Measurements from ENCODE around the gene RAB28. TPM values are rescaled to one million over a fixed set of nuclear protein-coding genes. Genes with fewer than 3 reads are reported as not detected.

RAB28 gene
- total RNA-seq, 1 experiment from 2014 or later, result 19.8 TPM

DNA sequence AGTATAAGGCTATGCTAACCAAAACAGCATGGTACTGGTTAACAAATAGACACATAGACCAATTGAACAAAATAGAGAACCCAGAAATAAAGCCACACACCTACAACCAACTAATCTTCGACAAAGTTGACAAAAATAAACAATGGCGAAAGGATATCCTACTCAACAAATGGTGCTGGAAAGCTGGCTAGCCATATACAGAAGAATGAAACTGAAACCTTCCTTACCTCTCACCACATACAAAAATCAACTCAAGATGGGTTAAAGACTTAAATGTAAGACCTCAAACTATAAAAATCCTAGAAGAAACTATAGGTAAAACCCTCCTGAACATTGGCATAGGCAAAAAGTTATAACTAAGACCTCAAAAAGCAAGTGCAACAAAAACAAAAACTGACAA is 47.2 kb downstream of the RAB28 start:
- Histone ChIP-seq H3K23me2 (ENCODE audit: insufficient read length, low read depth, low read length, poor library complexity, severe bottlenecking) (no peaks in the 10 kb centered on the region), H3K23ac (ENCODE audit: insufficient read length, low read depth, low read length) (no peak overlapping the region), H4K8ac (replicated peaks; ENCODE audit: insufficient read length, low read depth, low read length) (no peak overlapping the region), H3K27ac (ENCODE audit: insufficient read length, low read depth, low read length) (no peak overlapping the region), H4K91ac (ENCODE audit: insufficient read length, low read depth, low read length) (no peak overlapping the region), H3K79me1 (ENCODE audit: insufficient read depth, low read depth, low read length, poor library complexity, severe bottlenecking) (no peaks in the 10 kb centered on the region), H3K9me3 (ENCODE audit: control insufficient read depth, low read depth, low read length) (no peaks in the 10 kb centered on the region), H2BK15ac (ENCODE audit: low read depth, low read length) (no peak overlapping the region), H3K9ac (ENCODE audit: extremely low read depth, insufficient read length, low read length) (no peak overlapping the region), H3K18ac (ENCODE audit: insufficient read length, low read depth, low read length) (no peak overlapping the region), H2BK120ac (ENCODE audit: low read depth, low read length, poor library complexity, severe bottlenecking) (no peak overlapping the region), H3K4me1 (ENCODE audit: insufficient read depth, low read length) (no peaks in the 10 kb centered on the region; the same call in 1 of the 2 replicates), H2AK5ac (ENCODE audit: insufficient read length, low read length) (no peak overlapping the region), H3T11ph (ENCODE audit: low read length) (no peak overlapping the region), H2BK12ac (ENCODE audit: insufficient read length, low read depth, low read length) (no peak overlapping the region), H3K27me3 (ENCODE audit: insufficient read depth, low read length) (no peaks in the 10 kb centered on the region), H3K79me2 (ENCODE audit: insufficient read depth, low read length) (no peaks in the 10 kb centered on the region), H2BK5ac (ENCODE audit: insufficient read length, low read length) (no peak overlapping the region), H3K4ac (ENCODE audit: low read depth, low read length) (no peak overlapping the region), H4K5ac (ENCODE audit: insufficient read length, low read depth, low read length) (no peak overlapping the region), H3K4me2 (ENCODE audit: insufficient read depth, insufficient read length, low read length) (no peak overlapping the region), H4K20me1 (ENCODE audit: control insufficient read depth, insufficient read depth, insufficient read length) (no peaks in the 10 kb centered on the region), H3K14ac (ENCODE audit: insufficient read depth, low read length) (no peak overlapping the region), H2AFZ (ENCODE audit: low read length) (no peak overlapping the region), H3K56ac (ENCODE audit: insufficient read length, low read depth, low read length) (no peak overlapping the region), H2BK20ac (ENCODE audit: low read depth, low read length, poor library complexity, severe bottlenecking) (no peak overlapping the region)
- Mint-ChIP-seq H3K4me1 (peaks cover 15 to 18% of the 10 kb centered on the region in 2 experiments), H3K27me3 (ENCODE audit: low read depth) (no peaks in the 10 kb centered on the region), H3K27ac (no peak overlapping the region), H3K9me3 (peaks cover 8 to 20% of the 10 kb centered on the region in 2 experiments; a peak in 4 of 5 replicates), H3K36me3 (ENCODE audit: insufficient read depth in 1 of 3, low read depth in 3 of 3) (peaks cover 14 to 31% (median 15%) of the 10 kb centered on the region in 3 experiments), H3K4me3 (no peak overlapping the region)
- WGBS (ENCODE audit: extremely low coverage, insufficient read length, low lambda C conversion rate), result no CpG with 5 or more reads among the region's 2 CpGs
- DNase-seq, result no peak
- TF ChIP-seq, protein P1, sequence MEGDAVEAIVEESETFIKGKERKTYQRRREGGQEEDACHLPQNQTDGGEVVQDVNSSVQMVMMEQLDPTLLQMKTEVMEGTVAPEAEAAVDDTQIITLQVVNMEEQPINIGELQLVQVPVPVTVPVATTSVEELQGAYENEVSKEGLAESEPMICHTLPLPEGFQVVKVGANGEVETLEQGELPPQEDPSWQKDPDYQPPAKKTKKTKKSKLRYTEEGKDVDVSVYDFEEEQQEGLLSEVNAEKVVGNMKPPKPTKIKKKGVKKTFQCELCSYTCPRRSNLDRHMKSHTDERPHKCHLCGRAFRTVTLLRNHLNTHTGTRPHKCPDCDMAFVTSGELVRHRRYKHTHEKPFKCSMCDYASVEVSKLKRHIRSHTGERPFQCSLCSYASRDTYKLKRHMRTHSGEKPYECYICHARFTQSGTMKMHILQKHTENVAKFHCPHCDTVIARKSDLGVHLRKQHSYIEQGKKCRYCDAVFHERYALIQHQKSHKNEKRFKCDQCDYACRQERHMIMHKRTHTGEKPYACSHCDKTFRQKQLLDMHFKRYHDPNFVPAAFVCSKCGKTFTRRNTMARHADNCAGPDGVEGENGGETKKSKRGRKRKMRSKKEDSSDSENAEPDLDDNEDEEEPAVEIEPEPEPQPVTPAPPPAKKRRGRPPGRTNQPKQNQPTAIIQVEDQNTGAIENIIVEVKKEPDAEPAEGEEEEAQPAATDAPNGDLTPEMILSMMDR (conservative IDR thresholded peaks at IDR 0.05), result no peak
